ENCODE results near the gene OTOP1. TPM values are rescaled to one million over a fixed set of nuclear protein-coding genes. Genes with fewer than 3 reads are reported as not detected.
"Not testable (repeated sequence)": the region's sequence is repeated elsewhere in the genome, so short reads cannot be mapped to it uniquely, and the experiment has no call there.

The OTOP1 gene
- total RNA-seq, 1 experiment from 2014 or later = not detected

DNA sequence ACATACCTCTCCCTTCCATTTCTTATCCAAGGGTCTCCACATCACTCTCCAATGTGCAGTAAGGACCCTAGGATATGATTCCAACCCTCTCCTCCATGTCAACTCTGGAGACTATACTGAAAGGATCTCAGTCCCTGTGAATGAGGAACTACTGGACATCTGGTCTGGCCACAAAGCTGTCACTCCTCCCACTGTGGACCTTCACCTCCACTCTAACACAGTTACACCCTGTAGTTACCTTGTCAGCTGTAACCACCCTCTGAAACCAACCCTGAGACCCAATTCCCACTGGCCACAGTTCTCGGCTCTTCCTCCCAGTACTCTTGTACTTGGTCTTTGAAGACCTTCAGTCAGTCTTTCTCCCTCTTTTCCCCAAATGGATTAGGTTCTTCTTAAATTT, 18.4 kb upstream of the OTOP1 start:
- in situ Hi-C loops (cut with HindIII; ENCODE audit: low sequenced_read_pairs) = no loop called here
- DNase-seq (ENCODE audit: low spot score) = no peak

DNA sequence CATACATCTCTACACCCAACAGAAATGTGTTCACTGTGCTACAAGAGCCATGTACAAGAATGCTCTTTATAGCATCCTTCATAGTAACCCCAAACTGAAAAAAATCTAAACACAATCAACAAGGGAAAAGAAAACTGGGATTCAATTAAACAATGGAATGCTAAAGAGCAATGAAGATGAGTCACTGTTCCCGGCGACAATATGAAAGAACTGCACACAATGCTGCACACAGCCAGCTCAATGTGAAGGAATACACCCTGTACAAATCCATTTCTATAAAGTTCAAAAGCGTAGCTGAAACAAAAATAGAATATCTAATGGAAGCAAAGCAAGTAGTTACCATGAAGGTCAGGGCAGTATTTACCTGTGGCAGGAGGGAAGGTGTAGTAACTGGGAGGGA, 12.8 kb upstream of the OTOP1 start:
- in situ Hi-C loops (cut with HindIII; ENCODE audit: low sequenced_read_pairs); DNase-seq (ENCODE audit: low spot score): not testable (repeated sequence)

DNA sequence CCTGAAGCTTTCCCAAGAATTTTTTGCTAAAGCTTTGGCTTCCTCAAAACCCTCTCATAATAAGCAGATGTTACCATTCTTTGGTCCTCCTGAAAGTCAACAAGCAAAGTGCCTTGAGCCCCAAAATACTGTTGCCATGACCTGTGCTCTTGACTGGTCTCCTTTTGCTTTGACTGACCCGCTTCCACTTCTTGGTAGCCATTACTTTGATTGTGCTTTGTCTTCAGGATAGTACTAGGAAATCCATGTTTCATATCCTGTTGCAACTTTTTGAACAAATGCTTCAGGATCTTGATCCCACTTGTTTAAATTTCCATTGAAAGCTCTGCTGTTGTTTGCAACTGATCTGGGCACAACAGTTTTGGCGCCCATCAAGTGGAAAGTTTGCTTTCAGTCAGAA, 6.9 kb upstream of the OTOP1 start:
- no peak for DNase-seq (ENCODE audit: low spot score)
- in situ Hi-C loops (cut with HindIII; ENCODE audit: low sequenced_read_pairs) = no loop called here

DNA sequence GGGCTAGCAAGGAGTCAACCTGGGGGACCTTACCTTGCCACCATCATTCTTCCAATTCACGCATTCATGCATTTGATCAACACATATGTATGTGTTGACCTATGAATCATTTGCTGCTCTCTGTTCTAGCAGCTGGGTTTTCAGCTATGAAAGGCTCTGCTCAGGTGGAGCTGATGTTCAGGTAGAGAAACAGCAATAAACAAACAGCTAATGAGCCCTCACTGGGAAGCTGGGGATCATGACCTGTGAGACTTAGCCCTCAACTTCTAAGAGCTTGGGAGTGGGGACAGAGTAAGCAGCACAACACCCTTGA, 1.6 kb upstream of the OTOP1 start:
- in situ Hi-C loops (cut with HindIII; ENCODE audit: low sequenced_read_pairs) = no loop called here

DNA sequence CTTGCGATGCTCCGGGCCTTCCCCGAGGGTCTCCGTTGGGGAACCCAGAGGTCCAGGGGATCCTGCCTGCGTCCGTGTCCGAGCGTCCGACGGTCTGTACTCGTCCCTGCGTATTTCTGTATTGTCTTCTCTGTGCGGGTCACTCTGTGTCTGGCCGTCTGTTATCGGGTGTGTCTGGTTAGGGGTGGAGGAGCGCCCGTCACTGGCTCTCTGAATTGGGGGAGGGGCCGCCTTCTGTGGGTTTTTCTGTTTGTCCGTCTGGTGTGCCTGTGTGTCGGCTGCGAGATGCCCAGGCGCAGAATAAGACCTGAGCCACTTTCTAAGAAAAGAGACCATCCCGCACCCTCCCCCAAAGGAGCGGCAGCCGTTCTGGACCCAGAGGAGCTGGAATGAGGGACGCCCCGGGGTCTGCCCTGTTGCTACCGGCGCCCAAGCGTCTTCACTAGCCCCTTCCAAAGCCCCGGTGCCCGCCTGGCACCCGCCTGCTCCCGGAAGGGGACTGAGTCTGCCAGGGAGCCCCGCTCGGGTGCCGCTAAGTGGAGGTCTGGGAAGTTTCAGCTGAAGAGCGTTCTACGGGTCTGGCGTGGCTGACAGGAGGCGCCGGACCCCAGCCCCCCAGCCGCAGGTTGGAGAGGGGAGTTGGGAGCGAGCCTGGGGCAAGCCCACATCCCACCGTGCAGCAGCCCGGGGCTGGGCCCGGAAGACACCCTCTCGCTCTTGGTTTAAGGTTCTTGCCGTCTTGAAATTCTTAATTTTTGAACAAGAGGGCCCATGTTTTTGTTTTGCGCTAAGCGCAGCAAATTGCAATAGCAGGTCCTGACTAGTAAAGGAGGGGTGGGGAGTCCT, 1.0 kb upstream of the OTOP1 start:
- DNase-seq (ENCODE audit: low spot score) = no peak
- in situ Hi-C loops (cut with HindIII; ENCODE audit: low sequenced_read_pairs) = no loop called here

More for the DNA sequence above, 1.6 kb upstream of the OTOP1 start:
- DNase-seq (ENCODE audit: low spot score) = no peak

DNA sequence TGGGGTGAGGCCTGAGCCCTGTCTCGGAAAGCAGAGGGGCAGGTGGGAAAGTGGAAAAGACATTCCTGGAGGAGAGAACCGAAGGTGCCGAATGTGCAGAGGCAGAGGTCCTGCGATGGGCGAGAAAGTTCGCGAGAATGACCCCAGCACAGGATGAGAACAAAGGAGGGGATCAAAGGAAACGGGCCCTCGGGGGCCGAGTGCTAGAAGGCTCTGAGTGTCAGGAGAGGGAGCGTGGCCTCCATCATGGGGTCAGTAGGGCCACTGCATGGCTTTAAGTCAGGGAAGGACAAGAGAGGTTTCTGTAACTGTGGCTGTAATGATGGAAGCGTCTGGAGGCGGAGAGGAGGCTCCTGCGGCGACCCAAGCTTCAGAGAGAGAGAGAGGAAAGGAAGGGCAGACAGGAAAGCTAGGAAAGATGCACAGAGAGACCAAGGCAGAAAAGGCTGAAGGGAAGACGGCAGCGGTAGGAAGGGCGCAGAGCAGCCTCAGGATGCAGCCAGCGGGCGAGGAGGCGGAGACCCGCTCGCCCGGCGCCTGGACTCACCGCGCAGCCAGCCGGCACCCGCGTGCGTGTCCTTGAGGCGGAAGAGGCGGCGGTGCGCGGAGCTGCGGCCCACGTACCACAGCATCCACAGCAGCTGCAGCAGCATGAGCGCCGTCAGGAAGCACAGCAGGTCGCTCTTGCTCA, 669 bp downstream of the OTOP1 start:
- in situ Hi-C loops (cut with HindIII; ENCODE audit: low sequenced_read_pairs) = no loop called here

DNA sequence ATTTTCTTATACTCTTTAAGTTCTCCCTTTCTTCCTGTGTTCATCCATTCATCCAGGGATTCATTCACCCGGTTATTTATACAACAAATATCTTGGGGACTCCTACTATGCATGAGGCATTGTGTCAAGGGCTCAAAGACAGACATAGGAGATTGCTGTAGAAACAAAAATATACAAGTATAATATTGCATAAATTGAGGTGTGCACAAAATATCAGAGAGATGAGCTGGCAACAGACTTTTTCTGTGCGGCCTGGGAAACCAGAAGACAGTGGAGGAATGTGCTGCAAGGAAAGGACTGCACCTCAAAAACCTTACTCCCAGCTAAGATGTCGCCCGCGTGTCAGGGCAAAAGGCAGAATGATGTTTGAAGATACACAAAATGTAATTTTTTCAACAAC, 9.6 kb downstream of the OTOP1 start:
- in situ Hi-C loops (cut with HindIII; ENCODE audit: low sequenced_read_pairs) = no loop called here
- no peak for DNase-seq (ENCODE audit: low spot score)

More for the DNA sequence above, 669 bp downstream of the OTOP1 start:
- DNase-seq (ENCODE audit: low spot score) = no peak

DNA sequence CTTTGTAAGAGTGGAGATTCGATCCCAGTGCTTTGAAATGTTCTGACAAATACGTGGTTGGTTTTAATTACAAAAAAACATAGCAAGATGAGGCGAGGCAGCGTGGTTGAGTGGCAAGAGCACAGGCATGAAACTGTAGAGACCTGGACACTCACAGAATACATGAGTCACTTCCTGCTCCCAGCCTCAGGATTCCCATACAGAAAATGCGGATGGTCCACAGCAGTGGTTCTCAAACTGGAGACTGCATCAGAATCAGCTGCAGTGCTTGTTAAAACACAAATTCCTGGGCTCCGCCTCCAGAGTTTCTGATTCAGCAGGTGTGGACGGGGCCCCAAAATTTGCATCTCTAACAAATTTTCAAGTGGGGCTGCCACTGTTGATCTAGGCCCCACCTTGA, 10.1 kb downstream of the OTOP1 start:
- in situ Hi-C loops (cut with HindIII; ENCODE audit: low sequenced_read_pairs) = no loop called here
- no peak for DNase-seq (ENCODE audit: low spot score)

DNA sequence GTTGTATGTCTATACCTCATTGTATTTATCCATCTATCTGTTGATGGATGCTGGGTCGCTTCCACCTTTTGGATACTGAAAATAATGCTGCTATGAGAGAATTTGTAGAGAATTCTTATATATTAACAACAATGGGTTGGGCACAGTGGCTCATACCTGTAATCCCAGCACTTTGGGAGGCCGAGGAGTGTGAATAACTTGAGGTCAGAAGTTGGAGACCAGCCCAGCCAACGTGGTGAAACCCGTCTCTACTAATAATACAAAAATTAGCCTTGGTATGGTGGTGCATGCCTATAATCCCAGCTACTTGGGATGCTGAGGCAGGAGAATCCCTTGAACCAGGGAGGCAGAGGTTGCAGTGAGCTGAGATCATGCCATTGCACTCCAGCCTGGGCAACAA, 13.1 kb downstream of the OTOP1 start:
- in situ Hi-C loops (cut with HindIII; ENCODE audit: low sequenced_read_pairs); DNase-seq (ENCODE audit: low spot score): not testable (repeated sequence)

DNA sequence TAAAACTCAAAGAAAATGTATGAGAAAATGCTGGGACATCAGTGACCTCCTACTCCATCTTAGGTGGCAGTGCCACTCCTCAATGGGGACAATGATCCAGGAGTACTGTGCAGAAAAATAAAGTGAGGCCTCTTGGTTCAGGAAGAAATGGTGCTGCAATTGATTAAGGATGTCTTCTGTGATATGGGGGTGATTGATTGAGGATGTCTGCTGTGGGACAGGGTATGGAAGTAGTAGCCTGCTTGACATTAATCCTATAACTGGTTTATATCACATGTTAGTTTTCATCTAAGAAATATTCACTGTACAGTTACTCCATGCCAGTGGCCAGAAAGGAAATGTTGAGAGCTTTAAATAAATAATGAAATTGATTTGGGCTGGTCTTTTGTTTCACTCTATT, 20.5 kb downstream of the OTOP1 start:
- no peak for DNase-seq (ENCODE audit: low spot score)
- in situ Hi-C loops (cut with HindIII; ENCODE audit: low sequenced_read_pairs) = no loop called here

DNA sequence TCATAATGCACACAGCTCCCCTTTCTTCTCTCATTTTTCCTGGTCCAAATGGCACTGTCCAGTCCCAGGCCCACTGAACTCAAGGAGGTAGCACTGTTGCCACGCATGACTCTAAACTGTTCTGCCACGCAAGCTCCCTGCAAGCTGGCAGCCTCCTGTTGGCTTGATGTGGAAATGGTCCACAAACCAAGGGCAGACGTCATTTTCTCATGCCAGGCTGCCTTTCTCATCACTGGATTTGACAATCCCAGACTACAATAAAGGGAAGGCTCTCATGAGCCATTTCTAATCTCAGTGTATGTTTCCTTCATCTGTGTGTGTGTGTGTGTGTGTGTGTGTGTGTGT, 22.4 kb downstream of the OTOP1 start:
- DNase-seq (ENCODE audit: low spot score) = peak; percentile 85
- in situ Hi-C loops (cut with HindIII; ENCODE audit: low sequenced_read_pairs) = no loop called here

DNA sequence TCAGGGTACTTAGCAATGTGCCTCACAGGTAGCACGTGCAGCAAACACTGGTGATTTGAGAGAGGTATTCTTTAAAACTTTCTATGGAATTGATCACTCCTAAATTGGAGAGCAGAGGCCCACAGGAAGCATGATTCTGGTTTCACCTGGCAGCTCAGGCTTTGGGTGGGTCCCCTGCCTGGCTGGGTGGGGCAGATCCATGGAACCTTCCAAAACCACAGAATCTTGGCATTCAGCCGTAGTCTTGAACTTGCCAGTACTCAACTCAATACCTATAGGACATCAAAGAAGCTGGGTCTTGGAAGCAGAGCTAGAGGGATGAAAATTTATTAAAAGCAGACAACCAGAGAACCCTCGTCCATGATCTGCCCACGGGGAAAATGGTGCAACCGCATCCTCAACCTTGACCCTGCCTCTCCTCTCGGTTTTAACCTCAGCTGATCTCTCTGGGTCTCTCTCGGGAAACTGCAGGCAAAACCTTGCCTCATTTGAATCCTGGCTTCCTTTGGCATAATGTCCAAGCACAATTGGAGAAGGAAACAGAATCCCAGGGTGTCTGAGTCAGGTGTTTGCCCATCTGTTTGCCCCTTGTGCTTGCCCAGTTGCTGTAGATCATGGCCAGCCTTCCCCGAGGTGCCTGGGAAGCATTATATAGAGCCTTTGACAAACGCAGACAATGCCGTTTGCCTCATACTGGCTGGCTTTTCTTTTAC, 22.9 kb downstream of the OTOP1 start:
- DNase-seq (ENCODE audit: low spot score) = peak; percentile 89
- in situ Hi-C loops (cut with HindIII; ENCODE audit: low sequenced_read_pairs) = no loop called here

DNA sequence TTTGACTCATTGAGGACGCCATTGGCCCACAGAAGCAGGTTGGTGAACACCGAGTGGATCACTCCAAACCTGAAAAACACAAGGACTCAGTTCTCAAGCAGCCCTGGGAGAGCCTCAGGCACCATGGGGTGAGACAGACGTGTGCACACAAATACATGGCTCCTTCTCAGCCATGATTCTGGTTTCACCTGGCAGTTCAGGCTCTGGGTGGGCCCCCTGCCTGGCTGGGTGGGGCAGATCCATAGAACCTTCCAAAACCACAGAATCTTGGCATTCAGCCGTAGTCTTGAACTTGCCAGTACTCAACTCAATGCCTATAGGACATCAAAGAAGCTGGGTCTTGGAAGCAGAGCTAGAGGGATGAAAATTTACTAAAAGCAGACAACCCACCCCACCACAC, 24.2 kb downstream of the OTOP1 start:
- no peak for DNase-seq (ENCODE audit: low spot score)
- in situ Hi-C loops (cut with HindIII; ENCODE audit: low sequenced_read_pairs) = no loop called here

DNA sequence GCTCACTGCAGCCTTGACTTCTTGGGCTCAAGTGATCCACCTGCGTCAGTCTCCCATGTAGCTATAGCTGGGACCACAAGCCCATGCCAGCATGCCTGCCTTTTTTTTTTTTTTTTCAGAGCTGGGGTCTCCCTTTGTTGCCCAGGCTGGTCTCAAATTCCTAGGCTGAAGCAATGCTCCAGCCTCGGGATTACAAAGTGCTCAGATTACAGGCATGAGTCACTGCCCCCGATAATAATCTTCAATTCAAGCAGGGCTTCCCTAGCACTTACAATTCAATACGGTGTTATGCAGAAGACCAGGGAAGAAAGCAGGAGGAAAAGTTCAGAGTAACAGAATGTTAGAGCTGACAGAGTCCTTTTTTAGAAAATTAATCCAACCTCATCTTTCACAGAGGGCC, 26.1 kb downstream of the OTOP1 start:
- no peak for DNase-seq (ENCODE audit: low spot score)
- in situ Hi-C loops (cut with HindIII; ENCODE audit: low sequenced_read_pairs) = no loop called here

DNA sequence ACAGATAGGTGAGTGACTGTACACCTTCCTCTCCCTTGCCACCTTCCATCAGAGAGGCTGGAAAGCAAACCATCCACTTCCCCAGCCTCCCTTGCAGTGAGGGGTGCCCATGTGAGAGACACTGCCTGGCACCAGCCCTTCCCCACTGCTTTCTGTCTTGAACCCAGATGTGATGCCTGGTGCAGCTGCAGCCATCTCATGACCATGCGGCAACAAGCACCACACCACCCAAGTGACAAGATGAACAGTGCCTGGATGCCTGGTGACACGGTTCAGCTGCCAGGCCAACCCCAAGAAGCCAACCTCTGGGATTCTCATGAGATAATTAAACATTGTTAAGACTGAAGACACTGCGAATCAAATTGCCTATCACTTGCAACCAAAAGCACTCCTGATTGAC, 31.4 kb downstream of the OTOP1 start:
- DNase-seq (ENCODE audit: low spot score) = no peak
- in situ Hi-C loops (cut with HindIII; ENCODE audit: low sequenced_read_pairs) = no loop called here

DNA sequence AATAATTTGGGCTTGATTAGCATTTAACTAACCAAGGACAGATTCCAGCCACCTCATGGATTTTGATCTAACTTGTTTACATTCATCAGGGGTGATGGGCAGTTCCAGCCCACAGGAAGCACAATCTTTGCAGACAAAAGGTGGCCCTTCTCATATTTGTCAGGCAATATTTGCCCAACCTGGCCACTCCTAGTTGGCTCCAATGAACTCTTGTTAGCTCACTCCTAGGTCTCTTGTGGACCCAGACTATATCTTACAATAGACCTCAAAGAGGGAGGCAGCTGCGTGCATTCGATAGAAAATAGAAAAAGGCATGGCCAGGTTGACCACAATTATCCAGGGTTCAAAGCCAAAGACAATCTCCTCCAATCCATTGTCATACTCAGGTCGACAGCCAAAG, 38.2 kb downstream of the OTOP1 start:
- in situ Hi-C loops (cut with HindIII; ENCODE audit: low sequenced_read_pairs) = not testable (repeated sequence)

DNA sequence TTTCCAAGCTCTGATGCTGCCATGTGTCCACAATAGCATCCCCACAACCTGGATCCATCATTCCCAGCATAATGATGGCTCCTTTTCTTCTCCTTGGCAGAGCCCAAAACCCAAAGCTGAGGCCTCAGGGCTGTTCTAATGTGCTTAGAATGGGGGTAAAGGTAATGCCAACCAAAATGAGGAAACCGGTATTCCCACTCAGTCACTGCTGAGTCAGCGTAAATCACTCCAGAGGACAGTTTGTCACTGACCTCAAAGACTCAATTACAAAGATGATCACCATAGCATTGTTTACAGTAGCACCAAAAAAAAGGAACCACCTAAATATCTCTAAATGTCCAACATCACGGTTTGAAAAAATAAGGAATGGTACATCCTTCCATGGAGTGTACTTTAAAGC, 41.2 kb downstream of the OTOP1 start:
- in situ Hi-C loops (cut with HindIII; ENCODE audit: low sequenced_read_pairs) = no loop called here
- no peak for DNase-seq (ENCODE audit: low spot score)

More for the DNA sequence above, 38.2 kb downstream of the OTOP1 start:
- not testable (repeated sequence) for DNase-seq (ENCODE audit: low spot score)

DNA sequence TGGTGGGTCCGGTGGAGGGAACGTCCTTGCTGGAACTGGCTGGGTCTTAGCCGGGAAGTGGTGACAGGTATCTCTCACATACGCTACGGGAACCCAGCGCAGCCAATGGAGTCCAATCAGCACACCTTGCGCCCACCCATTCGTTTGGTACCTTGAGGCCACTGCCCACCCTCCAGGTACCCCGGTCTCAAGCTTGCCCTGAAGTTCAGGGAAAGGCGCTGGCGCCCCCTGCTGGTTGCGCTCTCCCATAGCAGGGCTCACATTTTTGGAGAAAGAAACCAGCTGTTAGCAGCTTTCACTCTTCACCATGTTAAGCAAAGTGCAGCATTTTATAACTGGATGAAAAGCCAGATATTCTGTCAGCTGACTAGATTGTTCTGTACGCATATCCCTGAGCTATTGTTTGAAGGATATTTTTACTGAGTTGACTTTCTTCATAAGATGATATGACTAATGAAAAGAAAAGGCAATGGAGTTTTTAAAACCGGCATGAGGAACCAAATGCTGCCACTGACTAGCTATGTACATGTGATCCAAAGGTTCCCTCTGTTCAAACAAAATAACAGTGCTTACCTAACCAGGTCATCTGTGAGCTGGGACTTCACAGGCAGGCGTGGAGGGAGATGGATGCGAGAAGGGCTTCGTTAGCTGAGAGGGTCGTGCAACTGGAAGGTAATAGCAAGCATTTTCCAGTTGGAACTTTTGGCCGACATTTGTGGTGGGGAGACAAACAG, 43.7 kb downstream of the OTOP1 start:
- in situ Hi-C loops (cut with HindIII; ENCODE audit: low sequenced_read_pairs) = no loop called here
- no peak for DNase-seq (ENCODE audit: low spot score)

DNA sequence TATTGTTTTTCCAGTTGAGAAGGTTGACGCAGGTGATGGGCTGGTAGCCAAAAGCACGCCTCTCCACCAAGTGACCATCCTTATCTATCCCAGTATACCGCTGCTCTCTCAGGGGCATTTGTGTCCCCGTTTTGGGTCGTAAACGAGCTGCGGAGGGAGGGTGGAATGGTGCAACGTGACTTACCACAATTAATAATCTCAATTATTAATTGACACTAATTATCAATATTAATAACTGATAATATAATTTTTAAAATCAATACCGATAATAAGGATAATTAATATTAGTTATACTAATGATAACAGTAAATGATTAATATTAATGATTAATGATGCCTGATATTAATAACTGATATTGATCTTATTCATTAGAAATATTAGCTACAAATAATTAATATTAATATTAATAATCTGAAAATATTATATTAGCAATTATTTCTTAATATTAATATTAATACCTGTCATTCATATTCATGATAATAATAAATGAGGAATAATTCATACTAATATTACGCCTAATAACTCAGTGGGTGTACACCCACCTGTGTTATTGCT, 56.1 kb downstream of the OTOP1 start:
- no peak for DNase-seq (ENCODE audit: low spot score)
- in situ Hi-C loops (cut with HindIII; ENCODE audit: low sequenced_read_pairs) = no loop called here
